ENCODE measurements around the gene TWSG1.
"Not testable (repeated sequence)": the region's sequence is repeated elsewhere in the genome, so short reads cannot be mapped to it uniquely, and the experiment has no call there.

Gene TWSG1

DNA sequence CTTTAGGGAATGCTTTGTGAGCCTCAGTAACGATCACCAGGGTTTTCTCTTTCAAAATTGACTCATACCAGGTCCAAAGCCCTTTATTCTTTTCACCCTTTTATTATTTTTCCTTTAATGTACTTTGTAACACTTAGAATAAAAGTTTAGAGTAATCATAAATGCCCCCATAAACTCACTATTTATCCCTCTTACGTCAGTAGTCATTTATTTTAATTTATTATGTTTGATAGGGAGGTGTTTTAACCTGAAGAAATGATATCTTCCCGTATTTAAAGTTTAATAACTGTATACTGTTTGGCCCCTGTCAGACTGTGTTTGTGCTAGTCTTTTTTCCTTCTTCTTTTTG lies 1.1 kb downstream of the TWSG1 start:
- no peak for DNase-seq (ENCODE audit: low spot score)

DNA sequence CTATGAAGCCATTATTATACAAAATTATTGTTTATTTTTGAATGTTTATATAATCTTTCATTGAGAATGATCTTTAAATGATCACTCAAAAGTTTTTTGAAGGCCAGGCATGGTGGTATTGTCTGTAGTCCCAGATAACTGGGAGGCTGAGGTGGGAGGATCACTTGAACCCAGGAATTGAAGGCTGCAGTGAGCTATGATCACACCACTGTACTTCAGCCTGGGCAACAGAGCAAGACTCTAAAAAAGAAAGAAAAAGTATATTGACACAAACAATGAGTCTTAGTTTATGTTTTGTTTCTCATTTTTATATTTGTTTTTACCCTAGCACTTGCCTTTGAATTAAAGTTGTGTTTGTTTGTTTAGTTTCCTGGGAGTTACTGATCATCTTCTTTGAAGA lies 2.3 kb downstream of the TWSG1 start:
- DNase-seq (ENCODE audit: low spot score): no peak

DNA sequence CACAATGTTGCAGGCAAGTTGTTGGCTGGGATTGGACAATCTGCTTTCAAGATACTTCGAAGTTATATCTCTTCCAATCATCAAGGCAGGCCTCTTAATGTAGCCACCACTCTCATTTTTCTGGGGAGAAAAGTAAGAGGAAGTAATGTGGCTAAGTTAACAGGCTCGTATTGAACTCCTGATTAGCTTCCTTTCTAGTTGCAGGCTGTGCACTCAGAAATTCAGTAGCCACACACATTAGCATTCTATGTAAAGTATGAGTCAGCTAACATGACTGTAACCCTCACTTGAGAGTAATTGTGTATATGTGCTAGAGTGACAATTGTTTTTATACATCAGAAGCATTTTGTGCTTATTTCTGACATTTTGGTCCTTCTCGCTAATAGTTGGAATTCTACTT lies 3.3 kb downstream of the TWSG1 start:
- DNase-seq (ENCODE audit: low spot score): peak; percentile 14

DNA sequence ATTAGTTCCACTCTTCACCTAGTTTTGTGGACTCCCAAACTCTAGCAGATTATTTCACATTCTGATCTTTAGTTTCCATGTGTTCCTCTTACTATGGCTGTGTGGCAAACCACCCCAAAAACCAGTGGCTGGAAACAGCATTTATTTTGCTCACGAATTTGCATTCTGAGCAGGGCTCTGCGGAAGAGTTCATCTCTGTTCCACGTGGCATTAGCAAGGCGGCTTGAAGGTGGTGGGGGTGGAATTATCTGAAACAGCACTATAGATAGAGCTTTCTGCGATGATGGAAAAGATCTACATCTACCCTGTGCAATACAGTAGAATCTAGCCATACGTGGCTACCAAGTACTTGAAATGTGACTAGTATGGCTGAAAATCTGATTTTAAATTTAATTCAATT lies 5.9 kb downstream of the TWSG1 start:
- no peak for DNase-seq (ENCODE audit: low spot score)

DNA sequence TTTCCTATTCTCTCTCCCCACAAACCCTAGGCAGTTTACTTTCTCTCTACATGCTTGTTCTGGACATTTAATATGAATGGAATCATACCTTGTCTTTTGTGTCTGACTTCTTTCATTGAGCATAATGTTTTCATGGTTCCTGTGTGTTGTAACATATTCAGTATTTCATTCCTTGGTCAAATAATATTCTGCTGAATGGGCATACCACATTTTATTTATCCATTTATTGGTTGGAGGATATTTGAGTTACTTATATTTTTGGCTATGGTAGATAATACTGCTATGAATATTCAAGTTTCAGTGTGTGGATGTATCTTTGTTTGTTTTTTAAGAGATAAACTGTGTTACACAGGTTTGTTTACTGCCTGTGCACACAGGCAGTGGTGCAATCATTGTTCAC lies 9.0 kb downstream of the TWSG1 start:
- no peak for DNase-seq (ENCODE audit: low spot score)

DNA sequence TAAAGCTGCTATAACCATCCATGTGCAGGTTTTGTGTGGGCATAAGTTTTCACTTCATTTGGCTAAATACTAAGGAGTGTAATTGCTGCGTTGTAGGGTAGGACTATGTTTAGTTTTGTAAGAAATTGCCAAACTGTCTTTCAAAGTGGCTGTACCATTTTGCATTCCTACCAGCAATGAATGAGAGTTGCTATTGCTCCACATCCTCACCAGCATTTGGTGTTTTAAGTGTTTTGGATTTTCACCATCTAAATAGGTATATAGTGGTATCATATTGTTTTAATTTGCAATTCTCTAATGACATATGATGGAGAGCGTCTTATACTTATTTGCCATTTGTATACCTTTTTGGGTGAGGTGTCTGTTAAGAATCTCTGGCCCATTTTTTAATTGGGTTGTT lies 12.2 kb downstream of the TWSG1 start:
- no peak for DNase-seq (ENCODE audit: low spot score)

DNA sequence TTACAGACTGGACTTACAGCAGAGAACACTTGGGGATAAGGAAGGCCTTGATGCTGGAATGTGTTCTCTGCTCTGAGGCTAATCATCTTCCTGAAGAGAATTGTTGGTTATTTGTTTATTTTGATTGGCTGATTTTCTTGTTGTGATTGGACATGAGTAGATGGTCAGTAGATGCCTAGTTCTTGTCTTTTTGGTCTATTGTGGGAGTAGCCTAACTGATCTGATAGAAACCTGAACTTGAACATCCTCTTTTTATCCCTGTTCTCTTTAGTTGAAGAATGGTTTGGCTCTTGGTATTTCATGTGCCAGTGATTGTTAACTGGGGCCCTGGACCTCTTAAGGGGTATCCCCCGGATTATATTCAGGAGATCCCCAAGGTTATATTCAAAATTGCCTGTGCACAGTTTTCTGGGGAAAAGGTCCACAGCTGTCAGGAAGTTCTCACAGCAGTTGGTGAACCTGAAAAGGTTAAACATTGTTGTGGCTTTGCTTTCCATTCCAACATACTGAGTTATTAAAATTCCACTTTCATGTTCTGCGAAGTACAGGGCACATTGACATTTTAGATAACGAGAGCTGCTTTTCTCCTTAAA lies 13.6 kb downstream of the TWSG1 start:
- DNase-seq (ENCODE audit: low spot score): peak; percentile 28

DNA sequence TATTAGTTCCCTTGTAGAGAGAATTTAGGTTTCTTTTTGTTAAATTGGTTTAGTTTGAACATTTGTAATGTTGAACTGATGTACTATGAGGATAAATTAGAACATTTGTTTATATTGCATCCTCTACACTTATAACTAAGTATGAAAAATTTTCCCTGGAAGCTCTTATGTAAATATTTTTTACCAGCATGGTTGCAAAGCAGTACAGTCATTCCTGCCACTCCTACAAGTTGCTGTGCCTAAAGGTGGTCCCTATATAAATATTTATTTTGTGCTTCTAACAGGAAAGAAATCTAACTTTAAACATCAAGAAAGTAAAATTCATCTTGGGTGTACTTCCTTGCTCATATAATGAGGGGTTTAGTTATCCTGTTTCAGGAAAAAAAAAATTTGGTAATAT lies 14.2 kb downstream of the TWSG1 start:
- DNase-seq (ENCODE audit: low spot score): no peak

DNA sequence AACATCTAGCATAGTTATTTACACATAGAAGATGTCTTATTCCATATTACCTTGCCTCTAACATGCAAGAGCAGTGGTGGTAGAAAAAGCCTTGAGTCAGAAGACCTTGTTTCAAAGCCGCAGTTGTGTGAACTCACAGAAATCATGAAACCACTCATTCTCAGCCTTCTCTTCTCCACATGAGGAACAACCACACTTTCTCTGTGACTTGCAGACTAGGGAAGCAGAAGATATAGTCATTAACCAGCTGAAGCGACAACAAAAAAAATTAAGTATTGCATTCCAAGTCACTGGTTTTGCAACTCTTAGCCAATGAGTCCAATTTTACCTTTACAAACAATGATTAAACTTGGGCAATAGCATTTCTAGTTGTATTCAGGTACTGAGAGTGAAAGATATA lies 19.0 kb downstream of the TWSG1 start:
- no peak for DNase-seq (ENCODE audit: low spot score)

DNA sequence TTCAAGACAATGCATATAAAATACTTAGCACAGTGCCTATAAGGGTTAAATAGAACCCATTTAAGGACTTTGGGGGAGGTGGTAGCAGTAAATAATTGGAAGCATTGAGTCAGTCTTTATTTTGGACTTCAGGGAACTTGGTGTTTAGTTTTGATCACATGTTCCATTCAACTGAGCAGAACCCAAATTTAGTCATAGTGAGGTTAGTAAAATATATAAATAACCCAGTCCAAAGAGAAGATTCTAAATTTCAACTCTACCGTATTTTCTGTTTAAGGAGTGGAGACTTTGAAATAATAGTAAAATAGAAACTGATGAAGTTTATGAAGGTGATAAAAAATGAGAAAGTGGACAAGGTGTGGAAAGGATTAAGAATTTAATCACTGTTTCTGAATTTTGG lies 19.7 kb downstream of the TWSG1 start:
- no peak for DNase-seq (ENCODE audit: low spot score)

DNA sequence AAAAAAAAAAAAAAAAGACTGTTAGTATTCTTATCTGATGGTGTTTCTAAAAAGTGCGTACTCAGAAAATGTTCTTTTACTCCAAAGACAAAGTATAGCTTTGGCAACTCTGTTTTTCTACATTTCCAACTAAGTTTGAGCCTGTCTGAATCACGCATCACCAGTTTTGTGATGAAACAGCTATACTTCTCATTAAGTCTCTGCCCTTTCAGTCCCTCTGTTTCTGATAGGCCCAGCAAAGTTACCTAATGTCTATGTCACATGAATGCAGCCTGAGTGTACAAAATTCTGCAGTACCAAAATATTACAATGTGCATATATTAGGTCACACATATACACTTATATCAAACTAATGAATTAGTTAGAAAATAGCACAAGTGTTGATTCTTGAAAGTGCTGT lies 22.4 kb downstream of the TWSG1 start:
- no peak for DNase-seq (ENCODE audit: low spot score)

DNA sequence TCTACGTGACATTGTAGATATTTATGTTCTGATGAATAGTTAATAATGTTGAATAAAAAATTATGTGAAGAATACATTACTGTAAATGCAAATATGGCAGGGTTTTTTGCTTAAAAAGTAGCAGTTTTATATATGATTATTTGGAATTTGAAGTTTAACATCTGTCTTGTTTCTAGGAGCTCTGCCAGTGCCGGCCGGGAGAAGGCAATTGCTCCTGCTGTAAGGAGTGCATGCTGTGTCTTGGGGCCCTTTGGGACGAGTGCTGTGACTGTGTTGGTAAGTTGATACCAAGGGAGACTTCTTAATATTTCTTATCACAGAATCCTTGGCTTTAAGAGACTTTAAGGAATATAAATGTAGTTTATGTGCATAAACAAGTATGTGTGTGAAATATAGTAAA lies 25.2 kb downstream of the TWSG1 start:
- DNase-seq (ENCODE audit: low spot score): no peak

DNA sequence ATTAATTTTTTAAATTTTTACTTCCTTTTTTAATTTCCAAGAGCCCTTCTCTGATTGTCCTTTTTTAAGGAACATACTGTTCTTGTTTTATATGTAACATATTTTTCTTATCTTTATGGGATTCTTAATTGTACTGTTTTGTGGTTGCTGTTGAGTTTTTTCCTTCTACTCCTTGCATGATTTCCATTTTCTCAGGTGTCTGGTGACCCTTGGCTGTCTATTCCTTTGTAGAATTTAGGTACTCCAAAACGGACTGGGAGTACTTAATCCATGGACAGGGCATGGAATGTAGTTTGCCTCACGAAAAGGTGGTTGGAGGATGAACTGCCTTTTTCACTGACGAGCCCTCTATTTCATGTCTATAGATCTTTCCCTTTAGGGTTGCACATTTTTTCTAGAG lies 26.6 kb downstream of the TWSG1 start:
- no peak for DNase-seq (ENCODE audit: low spot score)

DNA sequence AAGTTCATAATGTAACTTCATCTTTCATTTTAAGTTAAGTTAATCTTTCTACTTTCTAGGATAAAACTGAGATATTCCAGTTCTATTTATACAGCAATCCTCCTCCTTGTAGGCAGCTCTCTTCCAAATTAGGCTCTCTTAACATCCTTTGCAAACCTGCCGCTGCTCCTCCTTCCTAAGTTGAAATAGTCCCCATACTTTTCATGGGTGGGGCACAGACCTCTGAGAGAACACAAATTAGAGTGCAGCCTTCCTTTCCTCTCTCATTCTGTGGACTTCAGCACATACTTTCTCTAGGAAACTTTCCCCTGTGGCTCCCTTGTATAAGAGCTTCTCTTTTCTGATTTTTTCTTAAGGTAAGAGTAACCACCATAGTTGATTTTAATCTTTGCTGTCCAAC lies 28.3 kb downstream of the TWSG1 start:
- peak; percentile 56 for DNase-seq (ENCODE audit: low spot score)

DNA sequence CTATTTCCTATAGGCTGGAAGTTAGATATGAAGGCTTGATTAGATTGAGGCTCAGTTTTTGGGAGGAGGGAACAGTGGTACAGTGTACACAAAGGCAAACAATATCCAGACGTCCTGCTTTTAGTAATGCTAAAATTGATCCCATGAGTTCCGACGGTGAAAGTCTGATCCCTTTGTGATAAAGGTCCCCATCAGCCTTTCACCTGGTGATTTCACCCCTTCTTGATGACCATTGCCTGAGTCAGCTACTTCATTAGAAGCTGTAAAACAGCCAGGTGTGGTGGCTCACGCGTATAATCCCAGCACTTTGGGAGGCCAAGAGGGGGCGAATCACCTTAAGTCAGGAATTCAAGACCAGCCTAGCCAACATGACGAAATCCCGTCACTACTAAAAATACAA lies 29.7 kb downstream of the TWSG1 start:
- DNase-seq (ENCODE audit: low spot score): no peak

DNA sequence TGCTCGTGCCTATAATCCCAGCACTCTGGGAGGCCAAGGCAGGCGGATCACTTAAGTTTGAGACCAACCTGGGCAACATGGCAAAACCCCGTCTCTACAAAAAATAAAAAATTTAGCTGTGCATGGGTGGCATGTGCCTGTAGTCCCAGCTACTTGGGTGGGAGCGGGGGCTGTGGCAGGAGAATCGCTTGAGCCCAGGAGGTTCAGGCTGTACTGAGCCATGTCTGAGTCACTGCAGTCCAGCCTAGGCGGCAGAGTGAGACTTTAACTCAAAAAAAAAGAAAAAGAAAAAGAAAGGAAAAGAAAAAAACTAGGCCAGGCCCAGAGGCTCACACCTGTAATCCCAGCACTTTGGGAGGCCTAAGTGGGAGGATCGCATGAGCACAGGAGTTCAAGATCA lies 30.8 kb downstream of the TWSG1 start:
- DNase-seq (ENCODE audit: low spot score): no peak

DNA sequence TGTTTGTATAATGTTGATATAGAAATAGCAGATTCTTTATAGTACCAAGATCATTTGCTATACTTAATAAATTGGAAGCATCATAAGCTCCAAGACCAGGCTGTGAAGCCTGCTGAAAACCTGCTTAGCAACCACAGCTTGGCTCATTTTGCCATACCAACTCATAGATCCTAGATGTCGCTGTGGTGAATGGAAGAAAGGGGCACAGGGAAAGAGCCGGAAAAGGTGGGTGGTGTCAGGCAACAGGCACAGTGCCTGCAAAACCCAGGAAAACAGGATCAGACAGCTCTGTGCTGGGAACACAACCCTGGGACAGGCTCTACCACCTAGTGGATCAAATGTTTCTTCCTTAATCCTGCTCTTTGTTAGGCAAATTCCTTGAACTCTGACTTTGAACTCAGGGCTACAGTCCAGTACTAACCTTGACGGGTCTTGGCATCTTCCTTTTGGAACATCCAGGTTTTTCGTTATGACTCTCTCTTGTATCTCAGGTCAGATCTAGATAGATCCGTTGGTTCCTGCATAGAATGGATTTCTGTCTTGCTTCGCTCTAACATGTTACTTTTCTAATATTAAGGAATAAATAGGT lies 31.6 kb downstream of the TWSG1 start:
- no peak for DNase-seq (ENCODE audit: low spot score)

DNA sequence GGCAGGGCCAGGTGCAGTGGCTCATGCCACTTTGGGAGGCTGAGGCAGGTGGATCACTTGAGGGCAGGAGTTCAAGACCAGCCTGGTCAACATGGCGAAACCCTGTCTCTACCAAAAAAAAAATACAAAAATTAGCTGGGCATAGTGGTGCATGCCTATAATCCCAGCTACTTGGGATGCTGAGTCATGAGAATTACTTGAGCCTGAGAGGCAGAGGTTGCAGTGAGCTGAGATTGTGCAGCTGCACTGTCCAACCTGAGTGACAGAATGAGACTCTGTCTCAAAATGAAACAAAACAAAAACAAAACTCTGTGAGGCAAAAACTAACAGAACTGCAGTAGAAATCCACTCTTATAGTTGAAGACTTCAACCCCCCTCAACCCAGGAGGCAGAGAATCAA lies 38.7 kb downstream of the TWSG1 start:
- DNase-seq (ENCODE audit: low spot score): not testable (repeated sequence)

DNA sequence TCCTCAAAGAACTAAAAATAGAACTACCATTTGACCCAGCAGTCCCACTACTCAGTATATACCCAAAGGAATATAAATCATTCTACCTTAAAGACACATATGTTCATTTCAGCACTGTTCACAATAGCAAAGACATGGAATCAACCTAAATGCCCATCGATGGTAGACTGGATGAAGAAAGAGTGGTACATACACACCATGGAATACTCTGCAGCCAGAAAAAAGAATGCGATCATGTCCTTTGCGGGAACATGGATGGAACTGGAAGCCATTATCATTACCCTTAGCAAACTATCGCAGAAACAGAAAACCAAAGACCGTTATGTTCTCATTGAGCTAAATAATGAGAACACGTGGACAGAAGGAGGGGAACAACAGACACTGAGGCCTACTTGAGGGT lies 44.5 kb downstream of the TWSG1 start:
- no peak for DNase-seq (ENCODE audit: low spot score)

DNA sequence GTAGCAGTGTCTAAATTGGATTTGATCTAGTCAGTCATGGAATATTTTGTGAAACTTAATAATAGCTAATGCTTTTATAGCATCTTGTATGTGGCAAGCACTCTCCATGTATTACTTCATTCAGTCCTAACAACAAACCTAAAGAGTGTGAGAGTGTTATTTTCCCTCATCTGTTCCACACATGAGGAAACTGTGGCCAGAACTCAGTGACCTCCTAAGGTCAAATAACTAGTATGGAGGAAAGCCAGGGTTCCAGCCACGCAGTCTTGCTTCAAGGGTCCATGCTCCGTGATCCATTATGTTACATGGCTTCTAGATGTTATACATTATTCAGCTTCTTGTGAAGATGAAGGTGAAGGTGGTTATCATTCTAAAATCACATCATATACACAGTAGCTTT lies 45.5 kb downstream of the TWSG1 start:
- no peak for DNase-seq (ENCODE audit: low spot score)

DNA sequence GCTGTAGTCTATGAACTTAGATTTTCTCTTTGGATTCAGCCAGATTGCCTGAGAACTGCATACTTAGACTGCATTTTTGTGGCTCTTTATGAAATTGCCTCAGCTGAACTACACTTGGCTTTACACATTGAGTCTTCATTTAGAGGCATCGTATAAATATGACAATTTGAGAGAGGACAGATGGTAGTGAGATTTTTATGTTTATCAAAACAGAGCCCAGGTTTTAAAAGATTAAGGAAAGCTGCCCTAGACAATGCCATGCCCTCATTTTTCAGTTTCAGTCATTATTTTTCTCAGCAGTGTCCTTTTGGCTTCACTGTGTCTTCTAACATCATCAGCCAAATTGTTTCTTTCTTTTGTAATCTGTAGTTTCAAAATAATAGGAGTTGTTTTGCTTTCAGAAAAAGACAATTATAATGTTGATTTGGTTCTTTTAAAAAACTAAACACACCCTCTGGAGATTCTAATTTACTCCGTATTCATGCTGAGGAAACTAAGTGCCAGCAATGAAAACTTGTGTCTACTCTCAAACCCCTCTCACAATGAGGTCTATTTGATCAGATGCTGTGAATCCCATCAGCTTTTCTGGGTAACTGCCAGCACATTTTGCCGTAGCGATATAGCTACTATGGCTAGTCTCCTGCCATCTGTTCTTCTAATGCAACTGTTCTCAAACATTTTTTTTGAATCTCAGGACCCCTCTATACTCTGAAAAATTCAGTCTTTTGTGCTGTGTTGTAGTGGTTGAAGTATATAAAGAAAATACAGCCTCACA lies 46.2 kb downstream of the TWSG1 start:
- DNase-seq (ENCODE audit: low spot score): no peak

DNA sequence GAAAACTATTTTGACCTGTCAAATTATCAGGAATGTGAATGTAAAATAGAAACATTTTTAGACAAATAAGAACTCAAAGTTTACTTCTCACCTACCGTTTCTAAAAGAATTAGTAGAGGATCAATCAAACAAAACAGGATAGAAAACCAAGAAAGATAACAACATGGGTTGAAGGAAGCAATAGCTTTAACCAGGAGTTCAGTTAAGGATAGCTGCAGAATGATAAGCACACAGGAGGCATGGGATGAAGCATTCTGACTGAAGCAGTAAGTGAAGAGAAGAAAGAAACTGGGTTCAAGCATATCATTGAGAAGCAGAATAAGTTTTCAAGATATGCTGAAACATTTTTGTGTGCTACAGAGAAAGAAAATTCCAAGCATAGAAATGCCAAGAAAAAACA lies 52.3 kb downstream of the TWSG1 start:
- DNase-seq (ENCODE audit: low spot score): no peak

DNA sequence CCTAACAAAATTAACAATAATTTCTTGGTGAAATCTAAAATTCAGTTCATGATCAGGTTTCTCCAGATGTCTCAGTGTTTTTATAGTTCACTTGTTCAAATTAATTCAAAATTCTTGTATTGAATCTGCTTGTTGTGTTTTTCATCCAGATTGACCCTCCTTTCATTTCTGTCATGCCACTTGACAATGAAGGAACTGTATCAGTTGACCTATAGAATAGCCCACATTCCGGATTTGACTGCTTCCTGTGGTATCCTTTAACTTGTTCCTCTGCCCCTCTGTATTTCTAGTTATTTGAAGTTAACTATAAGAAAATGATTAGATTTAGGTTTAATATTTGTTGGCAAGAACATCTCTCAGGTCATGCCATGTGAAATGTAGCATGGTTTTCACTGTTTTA lies 53.3 kb downstream of the TWSG1 start:
- no peak for DNase-seq (ENCODE audit: low spot score)

DNA sequence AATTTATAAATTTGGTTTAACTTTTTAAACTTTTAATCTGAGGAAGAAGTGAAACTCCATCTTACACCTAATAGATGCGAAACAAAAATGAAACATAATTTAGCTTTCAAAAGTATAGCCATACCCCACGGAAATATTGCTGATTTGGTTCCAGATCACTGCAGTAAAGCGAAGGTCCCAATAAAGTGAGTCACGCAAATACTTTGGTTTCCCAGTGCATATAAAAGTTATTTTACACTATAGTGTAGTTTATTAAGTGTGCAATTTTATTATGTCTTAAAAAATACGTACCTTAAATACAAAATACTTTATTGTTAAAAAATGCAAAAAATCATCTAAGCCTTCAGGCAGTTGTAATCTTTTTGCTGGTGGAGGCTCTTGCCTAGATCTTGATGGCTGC lies 55.1 kb downstream of the TWSG1 start:
- no peak for DNase-seq (ENCODE audit: low spot score)

Data from SW480 (cell line).